SKM-1 (cell line): Measurements from ENCODE around the gene PRR33.
"Not testable (repeated sequence)": the region's sequence is repeated elsewhere in the genome, so short reads cannot be mapped to it uniquely, and the experiment has no call there.

Experiments
- DNase-seq: peaks from one replicate; lab custom pipeline; 2025; ENCODE audit not compliant: unreplicated experiment; lab: John Stamatoyannopoulos, UW

PRR33 gene

DNA sequence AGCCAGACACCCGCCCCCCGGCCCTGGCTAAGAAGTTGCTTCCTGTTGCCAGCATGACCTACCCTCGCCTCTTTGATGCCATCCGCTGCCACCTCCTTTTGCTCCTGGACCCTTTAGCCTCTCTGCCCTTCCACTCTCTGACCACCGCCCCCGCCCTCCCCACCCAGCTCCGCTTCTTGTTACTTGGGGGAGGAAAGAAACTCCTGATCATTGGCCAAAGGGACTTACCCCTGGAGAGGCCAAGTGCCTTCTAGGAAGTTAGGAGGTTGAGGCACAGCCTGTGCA is at the start of gene PRR33:
Gene PRR33, minus strand, starts transcription at position 65 of the 285 bp plus-strand sequence. CDS start 1,311 bp downstream, outside the sequence.
- no peak for DNase-seq

DNA sequence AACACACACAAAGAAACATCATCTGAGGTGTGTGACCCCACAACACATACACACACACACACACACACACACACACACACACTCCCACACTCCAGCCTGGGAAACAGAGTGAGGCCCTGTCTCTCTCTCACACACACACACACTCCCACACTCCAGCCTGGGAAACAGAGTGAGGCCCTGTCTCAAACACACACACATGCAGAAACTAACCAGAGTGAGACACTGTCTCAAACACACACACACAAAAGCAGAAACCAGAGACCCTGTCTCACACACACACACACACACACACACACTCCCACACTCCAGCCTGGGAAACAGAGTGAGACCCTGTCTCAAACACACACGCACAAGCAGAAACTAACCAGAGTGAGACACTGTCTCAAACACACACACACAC is 48.1 kb upstream of the PRR33 start:
- DNase-seq, result not testable (repeated sequence)

GRCh38 chr11:1939006-1939625 is 47.4 kb upstream of the PRR33 start:
- no peak for DNase-seq

DNA sequence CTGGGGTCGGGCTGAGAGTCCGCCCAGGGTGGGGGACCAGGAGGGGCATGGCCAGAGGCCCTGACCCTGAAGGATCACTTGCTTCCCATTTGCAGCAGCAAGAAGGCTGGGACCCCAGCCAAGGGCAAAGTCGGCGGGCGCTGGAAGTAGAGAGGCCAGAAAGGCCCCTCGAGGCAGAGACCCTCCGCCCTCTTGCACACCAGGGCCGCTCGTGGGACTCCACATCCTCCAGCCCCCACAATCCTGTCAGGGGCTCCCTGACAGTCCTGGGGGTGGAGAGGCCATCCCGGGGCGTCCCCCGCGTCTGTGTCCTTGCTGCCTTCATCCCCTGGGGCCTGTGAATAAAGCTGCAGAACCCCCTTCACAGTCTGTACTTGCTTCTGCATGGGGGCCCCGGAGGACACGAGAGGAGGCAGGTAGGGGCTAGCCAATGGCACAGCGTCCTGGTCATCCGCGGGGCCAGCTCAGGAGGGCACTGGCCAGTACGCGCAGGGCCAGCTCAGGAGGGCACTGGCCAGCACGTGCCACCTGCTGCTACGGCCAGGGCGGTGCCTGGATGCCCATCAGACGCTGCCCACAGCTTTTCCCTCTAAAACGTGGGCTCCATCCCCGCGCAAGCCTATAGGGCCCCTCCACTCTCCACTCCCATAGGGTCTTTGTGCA is 46.8 kb upstream of the PRR33 start:
- no peak for DNase-seq

DNA sequence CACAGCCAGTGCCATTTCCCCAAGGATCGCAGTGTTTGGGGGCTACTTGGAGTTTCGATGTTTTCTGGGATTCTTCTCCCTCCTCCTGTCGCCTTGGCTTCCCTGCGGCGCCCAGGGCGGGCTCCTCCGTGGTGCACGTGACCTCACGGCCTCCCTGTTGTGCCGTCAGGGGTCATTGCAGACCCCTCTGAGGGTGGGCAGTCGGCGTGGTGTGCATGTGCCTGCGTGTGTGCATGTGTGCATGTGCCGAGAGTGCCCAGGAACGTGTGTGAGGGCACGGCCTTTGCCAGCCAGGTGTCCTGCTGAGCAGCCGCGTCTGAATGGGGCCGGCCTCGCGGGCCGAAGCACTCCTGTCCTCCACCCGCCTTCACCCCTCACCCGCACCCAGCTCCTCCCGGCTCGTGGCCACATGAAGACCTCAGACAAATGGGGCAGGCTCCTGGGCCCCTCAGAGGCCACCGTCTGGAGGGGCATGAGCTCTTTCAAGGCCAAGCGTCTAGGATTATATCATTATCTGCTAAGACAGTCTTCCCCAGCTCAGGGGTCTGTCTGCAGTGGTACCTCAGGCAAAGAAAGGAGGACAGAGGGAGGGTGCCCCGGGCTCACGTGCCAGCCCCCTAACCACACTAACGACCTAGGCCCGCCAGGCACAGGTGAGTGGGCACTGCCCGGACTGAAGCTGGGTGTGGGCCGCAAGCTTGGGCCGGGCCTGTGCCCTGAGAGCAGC is 46.1 kb upstream of the PRR33 start:
- DNase-seq, result no peak

GRCh38 chr11:1936781-1937615 is 45.3 kb upstream of the PRR33 start:
- no peak for DNase-seq

DNA sequence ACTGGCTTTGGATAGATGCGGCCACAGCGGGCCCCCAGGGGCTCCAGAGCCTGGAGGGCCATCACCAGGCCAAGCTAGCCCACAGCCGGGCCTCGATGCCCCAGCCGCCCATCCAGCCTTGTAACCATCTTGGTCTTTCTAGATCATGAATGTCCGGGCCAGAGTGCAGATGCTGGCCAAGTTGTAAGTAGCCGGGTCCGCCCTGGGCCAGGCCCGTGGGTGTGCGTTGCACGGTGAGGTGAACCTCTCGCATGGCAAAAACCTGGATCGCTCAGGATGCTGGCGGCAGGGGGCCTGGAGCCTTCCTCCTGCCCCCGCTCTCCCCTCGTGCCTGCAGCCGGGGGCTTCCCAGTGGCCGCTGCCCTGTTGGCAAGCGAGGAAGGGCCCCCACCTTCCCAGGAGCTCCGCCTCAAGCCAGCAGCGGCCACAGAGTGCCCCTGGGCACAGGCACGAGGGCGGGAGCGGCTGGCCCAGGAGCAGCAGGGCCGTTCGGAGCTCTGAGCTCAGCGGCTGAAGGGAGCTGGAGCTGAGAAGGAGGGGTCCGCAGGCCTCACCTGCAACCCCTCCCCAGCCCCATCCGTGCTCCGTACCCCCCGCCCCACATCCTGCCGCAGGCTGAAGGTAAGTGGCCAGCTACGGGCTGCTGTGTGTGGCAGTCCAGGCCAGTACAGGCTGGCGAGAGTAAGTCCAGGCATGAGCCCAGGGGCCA is 44.5 kb upstream of the PRR33 start:
- no peak for DNase-seq

GRCh38 chr11:1935156-1936071 is 43.7 kb upstream of the PRR33 start:
- DNase-seq, result no peak

DNA sequence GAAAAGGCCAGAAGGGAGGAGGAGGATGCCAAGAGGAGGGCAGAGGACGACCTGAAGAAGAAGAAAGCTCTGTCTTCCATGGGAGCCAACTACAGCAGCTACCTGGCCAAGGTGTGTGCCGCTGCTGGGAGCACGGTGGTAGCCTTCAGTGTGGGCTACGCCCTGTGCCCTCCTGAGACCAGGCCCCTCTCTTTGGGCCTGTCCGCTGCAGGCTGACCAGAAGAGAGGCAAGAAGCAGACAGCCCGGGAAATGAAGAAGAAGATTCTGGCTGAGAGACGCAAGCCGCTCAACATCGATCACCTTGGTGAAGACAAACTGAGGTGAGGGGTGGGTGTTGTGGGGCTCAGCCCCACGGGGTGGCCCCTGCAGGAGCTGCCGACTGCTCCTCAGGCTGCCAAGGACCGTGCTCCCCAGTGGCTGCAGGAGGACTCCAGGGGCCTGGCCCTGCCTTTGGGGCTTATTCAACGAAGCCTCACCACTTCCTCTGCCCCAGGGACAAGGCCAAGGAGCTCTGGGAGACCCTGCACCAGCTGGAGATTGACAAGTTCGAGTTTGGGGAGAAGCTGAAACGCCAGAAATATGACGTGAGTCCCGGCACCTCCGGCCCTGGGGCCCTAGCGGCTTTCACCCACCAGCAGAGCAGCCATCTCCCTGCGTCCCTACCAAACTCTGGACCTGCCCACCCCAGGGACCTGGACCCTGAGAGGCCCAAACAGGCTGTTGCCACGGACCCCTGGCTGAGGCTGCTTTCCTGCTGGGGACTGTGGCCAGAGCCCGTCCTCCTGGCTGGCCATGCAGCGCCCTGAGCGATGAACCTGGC is 42.9 kb upstream of the PRR33 start:
- DNase-seq, result no peak

DNA sequence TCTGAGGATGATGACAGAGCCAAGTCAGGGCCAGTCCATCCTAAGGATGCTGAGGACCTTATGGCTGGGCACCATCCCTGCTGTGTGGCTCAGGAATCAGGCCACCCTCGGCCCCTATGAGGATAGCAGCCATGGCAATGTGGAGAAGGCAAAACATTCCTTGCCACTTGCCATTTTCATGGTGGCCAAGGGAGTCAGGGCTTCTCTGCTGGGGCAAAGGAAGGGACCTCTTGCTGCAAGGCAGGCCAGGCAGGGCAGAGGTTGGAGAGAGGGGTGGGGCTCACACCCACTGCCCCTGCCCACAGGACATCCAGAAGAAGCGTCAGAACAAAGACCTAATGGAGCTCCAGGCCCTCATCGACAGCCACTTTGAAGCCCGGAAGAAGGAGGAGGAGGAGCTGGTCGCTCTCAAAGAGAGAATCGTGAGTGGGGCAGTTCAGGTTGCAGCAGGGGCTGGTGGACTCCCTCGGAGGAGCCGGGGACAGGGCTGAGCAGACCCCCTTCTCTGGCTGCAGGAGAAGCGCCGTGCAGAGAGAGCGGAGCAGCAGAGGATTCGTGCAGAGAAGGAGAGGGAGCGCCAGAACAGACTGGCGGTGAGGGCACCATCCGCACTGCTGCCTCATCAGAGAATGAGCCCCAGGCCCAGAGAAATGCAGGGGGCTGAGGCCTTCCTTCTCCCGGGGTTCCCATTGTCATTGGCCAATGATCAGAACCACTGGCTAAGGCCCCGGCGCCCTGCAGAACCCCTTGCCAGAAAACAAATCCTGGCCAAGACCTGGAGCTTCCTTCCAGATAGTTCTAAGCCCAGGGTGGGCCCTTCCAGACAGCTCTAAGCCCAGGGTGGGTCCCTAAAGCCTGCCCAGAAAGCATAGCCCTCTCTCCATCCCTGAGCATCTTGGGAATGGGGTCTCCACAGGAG is 42.0 kb upstream of the PRR33 start:
- DNase-seq, result no peak

DNA sequence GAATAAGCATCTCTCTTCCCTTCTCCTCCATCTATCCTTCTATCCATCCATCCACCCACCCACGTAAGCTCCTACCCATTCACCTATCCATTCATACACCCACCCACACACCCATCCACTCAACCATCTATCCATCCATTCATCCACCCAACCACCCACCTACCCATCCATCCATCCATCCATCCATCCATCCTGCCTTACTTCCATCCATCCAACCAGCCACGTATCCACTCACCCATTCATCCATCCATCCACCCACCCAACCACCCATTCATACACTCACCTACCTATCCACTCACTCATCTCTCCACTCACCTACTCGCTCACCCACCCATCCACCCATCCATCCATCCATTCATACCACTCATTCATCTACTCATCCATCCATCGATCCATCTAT is 41.0 kb upstream of the PRR33 start:
- DNase-seq, result no peak

DNA sequence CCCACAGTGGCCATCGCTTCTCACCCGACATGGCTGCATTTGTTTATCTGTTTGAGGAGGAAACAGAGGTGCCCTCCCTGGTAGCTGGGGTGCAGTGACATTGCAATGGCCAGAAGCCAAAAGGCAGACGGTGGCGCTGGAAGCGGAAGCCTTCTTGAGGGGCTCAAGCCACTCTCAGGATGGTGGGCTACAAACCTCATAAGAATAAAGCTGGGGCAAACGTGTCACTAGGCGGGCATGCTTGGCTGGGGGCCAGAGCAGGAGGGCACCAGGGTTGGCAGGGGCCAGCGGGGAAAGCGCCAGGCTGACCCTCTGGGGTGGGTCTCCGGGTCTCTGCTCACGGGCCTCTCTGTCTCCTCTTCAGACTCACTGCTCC is 40.4 kb upstream of the PRR33 start:
- no peak for DNase-seq

- DNase-seq, result no peak
Observed at GRCh38 chr11:1931341-1932104, 39.8 kb upstream of the PRR33 start.

- no peak for DNase-seq
Observed at GRCh38 chr11:1930462-1930830, 38.8 kb upstream of the PRR33 start.

DNA sequence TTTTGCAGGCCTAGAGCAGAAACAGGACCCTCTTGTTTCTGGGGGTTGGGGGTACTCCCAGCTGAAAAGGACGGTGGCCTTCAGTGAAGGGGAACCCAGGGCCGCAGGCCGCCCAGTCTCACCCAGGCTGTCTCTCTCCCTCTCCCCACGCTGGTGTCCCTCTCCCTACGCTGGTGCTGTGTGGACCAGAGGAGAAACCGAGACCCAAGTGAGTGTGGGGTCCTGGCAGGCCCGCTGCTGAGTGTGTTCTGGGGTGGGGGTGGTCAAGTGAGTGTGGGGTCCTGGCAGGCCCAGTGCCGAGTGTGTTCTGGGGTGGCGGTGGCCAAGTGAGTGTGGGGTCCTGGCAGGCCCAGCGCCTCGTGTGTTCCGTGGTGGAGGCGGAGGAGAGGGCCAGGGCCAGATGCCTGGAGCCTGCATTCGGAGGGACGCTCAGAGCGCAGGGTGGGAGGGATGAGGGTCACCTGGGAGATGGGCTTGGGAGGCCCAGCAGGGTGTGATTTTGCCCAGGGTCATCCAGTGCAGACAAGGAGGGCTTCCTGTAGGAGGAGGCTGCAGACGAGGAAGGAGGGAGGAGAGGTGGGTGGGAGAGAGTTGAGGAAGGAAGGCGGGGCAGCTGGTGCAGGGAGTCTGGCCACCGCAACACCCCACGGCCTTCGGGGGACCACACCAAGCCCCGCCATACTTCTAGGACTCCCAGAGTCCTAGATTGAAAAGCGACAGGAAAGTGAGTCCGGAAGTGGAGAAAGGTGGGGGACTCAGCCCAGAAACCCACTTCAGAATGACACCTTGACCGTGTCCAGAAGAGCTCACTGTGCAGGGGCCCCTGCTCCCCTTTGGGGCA is 38.1 kb upstream of the PRR33 start:
- no peak for DNase-seq

DNA sequence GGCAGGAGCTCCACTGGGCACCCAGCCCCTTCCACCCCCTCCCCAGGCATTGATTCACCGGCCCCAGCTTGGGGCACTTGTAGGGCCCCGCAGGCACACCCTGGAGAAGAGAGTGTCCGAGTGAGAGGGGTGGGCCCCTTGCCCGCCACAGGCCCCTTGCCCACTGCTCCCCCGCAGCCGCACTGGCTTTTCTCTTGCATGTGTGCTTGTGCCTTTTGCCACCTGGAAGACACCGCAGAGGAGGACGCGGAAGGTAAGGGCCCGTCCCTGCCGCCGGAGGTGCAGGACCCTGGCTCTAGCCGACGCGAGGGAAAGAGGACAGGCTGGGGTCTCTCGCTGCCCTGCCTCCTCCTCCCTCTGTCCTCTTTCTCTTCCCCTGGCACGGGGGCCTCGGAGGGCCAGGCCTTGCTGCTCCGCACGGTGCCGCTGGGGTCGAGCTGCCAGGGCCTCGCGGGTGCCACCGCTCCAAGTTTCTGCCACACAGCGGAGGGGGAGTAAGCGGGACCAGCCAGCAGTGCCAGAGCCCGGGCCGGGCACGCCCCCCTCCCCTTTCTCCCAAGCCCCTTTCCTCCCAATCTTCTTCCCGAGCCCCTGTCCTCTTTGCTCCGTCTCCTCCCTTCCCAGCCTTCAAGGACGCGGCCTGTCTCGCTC is 37.3 kb upstream of the PRR33 start:
- DNase-seq, result no peak
